K562 (cell line): ENCODE results near the gene EPHB1. TPM values are rescaled to one million over a fixed set of nuclear protein-coding genes. Genes with fewer than 3 reads are reported as not detected.

ENCODE experiments used
- ATAC-seq: fragments of 200-7000 bp; cut with Tn5 transposase; 3 replicates; pipeline ENCODE4 v1.9.1; 2020; ENCODE audit warnings: moderate library complexity
- BruUV-seq: library from RNA; stranded (reverse); fragments of 400-500 nt; replicated peaks from 2 replicates; lab custom pipeline; 2021; lab: Mats Ljungman, UMichigan
- CTCF ChIA-PET: fragments of 300-600 bp; formaldehyde crosslinking; extraction: SDS; loops from one replicate; lab custom pipeline; 2021; ENCODE audit warnings: low intra/inter-chr PET ratio; lab: Yijun Ruan, JAX
- POLR2A ChIA-PET: fragments of 300-600, 350-650 bp; sonication (Branson Sonifier 250); formaldehyde crosslinking; extraction: SDS; loops from one replicate; lab custom pipeline; 2021; ENCODE audit warnings: antibody characterized with exemption, inconsistent platforms; lab: Yijun Ruan, JAX
- DNase-seq, 4 experiments: peaks; one replicate each; pipeline versions ENCODE4 v3.0.0 to v3.0.0-alpha.2; 2011 to 2018; ENCODE audit warnings: low spot score in 3 of 4, mixed read lengths in 3 of 4; ENCODE audit errors: extremely low read depth in 1 of 4
- FAIRE-seq: peaks from 2 replicates; lab custom pipeline; 2011; peaks lifted over from hg19 to GRCh38; lab: Jason Lieb, UNC
- H2AFZ ChIP-seq: 2 replicates; pipeline ENCODE4 v1.6.0; 2011; ENCODE audit warnings: low read depth, low read length, control low read depth, inconsistent platforms
- H3K27ac ChIP-seq: fragments of 200-600 bp; 3 replicates; pipeline ENCODE4 v1.8.0; 2011; ENCODE audit warnings: low read depth, mild to moderate bottlenecking, control low read depth, inconsistent platforms, low read length, moderate library complexity, mixed read lengths; ENCODE audit errors: extremely low read depth
- H3K27me3 ChIP-seq, 2 experiments: fragments of 300-600 bp in 1 of 2; 2 replicates in 1 of 2; 3 replicates in 1 of 2; pipeline versions ENCODE4 v1.6.0 to v1.8.0; 2011; ENCODE audit warnings: inconsistent platforms in 2 of 2, low read length in 2 of 2, mild to moderate bottlenecking in 1 of 2, mixed read lengths in 1 of 2, moderate library complexity in 1 of 2; ENCODE audit not compliant: control insufficient read depth in 2 of 2, insufficient read depth in 2 of 2
- H3K36me3 ChIP-seq: fragments of 300-600 bp; 3 replicates; pipeline ENCODE4 v1.8.0; 2011; ENCODE audit warnings: mild to moderate bottlenecking, low read length, inconsistent platforms; ENCODE audit not compliant: control insufficient read depth, insufficient read depth
- H3K4me1 ChIP-seq, 2 experiments: fragments of 200-600 bp in 1 of 2; replicated peaks in 1 of 2; 2 replicates in 1 of 2; 3 replicates in 1 of 2; pipeline versions ENCODE4 v1.5.1 to v1.8.0; 2011; ENCODE audit warnings: inconsistent platforms in 2 of 2, low read length in 2 of 2, mild to moderate bottlenecking in 1 of 2, mixed read lengths in 1 of 2, moderate library complexity in 1 of 2; ENCODE audit not compliant: control insufficient read depth in 2 of 2, insufficient read depth in 2 of 2
- H3K4me2 ChIP-seq: 2 replicates; pipeline ENCODE4 v1.6.1; 2011; ENCODE audit warnings: low read length, control low read depth, inconsistent platforms, mixed read lengths; ENCODE audit not compliant: insufficient read depth
- H3K4me3 ChIP-seq: fragments of 200-600 bp; sonication (generic), shearing (Covaris generic); 2 replicates; pipeline ENCODE4 v1.5.1; 2016; ENCODE audit warnings: control low read depth, inconsistent platforms
- H3K79me2 ChIP-seq: fragments of 200-600 bp; 3 replicates; pipeline ENCODE4 v1.8.0; 2011; ENCODE audit warnings: low read length, inconsistent platforms; ENCODE audit not compliant: control insufficient read depth, insufficient read depth
- H3K9ac ChIP-seq, 2 experiments: 2 replicates each; pipeline versions ENCODE4 v1.6.0 to v1.6.1; 2011; ENCODE audit warnings: low read depth in 2 of 2, low read length in 2 of 2, control low read depth in 1 of 2, inconsistent platforms in 1 of 2, mild to moderate bottlenecking in 1 of 2, mixed read lengths in 1 of 2; ENCODE audit not compliant: insufficient read depth in 1 of 2
- H3K9me1 ChIP-seq: one replicate; pipeline ENCODE4 v1.6.0; 2011; ENCODE audit warnings: inconsistent platforms, mild to moderate bottlenecking, low read length, moderate library complexity; ENCODE audit not compliant: control insufficient read depth, insufficient read depth
- H3K9me3 ChIP-seq: replicated peaks from 2 replicates; pipeline ENCODE4 v1.5.1; 2011; ENCODE audit warnings: low read depth, low read length, inconsistent platforms; ENCODE audit not compliant: control insufficient read depth, insufficient read depth
- H4K20me1 ChIP-seq: replicated peaks from 2 replicates; pipeline ENCODE4 v1.6.1; 2011; ENCODE audit warnings: low read length, inconsistent platforms, mixed read lengths; ENCODE audit not compliant: control insufficient read depth, insufficient read depth
- CEBPB ChIP-seq: fragments of 450-650 bp; IDR thresholded peaks from 2 replicates; pipeline ENCODE4 v1.6.1; 2016; ENCODE audit warnings: missing genetic modification characterization, missing compliant biosample characterization
- KLF6 ChIP-seq: fragments of 250-450 bp; sonication (Bioruptor Pico); IDR thresholded peaks from 2 replicates; pipeline ENCODE4 v1.4.0; 2020; ENCODE audit warnings: mild to moderate bottlenecking, moderate library complexity, borderline replicate concordance
- NELFE ChIP-seq: IDR thresholded peaks from 2 replicates; pipeline ENCODE4 v1.6.1; 2011; ENCODE audit warnings: mild to moderate bottlenecking; ENCODE audit not compliant: insufficient read depth, insufficient read length
- PTRF ChIP-seq: fragments of 450-650 bp; IDR thresholded peaks from 2 replicates; pipeline ENCODE4 v1.6.1; 2016; ENCODE audit warnings: mild to moderate bottlenecking, missing genetic modification characterization, missing compliant biosample characterization
- ZNF253 ChIP-seq: fragments of 250-450 bp; sonication (Bioruptor Pico); conservative IDR thresholded peaks from 2 replicates; pipeline ENCODE4 v1.6.1; 2021; ENCODE audit warnings: mild to moderate bottlenecking
- WGBS: fragments of 100-300 bp; shearing (Covaris generic); methylation state at CpG from one replicate; pipeline ENCODE4 v1.1.6; 2016; ENCODE audit warnings: low coverage, mixed read lengths; ENCODE audit not compliant: insufficient coverage; ENCODE audit errors: missing lambda C conversion rate; 5-methylcytosine and 5-hydroxymethylcytosine counted together
- in situ Hi-C: fragments of 300-500 bp; cut with MboI; formaldehyde crosslinking; loops from 4 replicates; pipeline ENCODE4 v1.15.0; 2018; ENCODE audit warnings: inconsistent platforms, mixed read lengths
- intact Hi-C: fragments of 100-400 bp; cut with micrococcal nuclease; formaldehyde crosslinking; loops from 2 replicates; pipeline ENCODE4 v1.14.2; 2022
- polyA plus RNA-seq, 8 experiments: library from polyadenylated mRNA; depleted of rRNA in 4 of 8; stranded (reverse) in 5 of 8; unstranded in 3 of 8; fragments of >200 nt; fragmentation: Nextera tagmentation in 2 of 8; fragmentation: Illumina TruSeq in 1 of 8; extraction: Ambion mirVana in 2 of 8; extraction: Trizol in 1 of 8; gene quantifications; 2 replicates each; pipeline versions ENCODE4 v1.2.1 to v1.2.3, GENCODE V29; 2011 to 2014; ENCODE audit warnings: inconsistent platforms in 1 of 8, missing spikeins in 1 of 8
- total RNA-seq, 7 experiments: library from RNA; depleted of rRNA in 6 of 7; stranded (reverse); fragments of >200 nt in 6 of 7; fragmentation: Illumina TruSeq in 2 of 7; extraction: Trizol in 2 of 7; gene quantifications; 2 replicates each; pipeline versions ENCODE4 v1.2.1 to v1.2.3, GENCODE V29; 2011 to 2021; ENCODE audit warnings: low replicate concordance in 1 of 7
- TF ChIP-seq, protein P1 (sequence below), 3 experiments: fragments of 200-800 bp in 1 of 3; sonication (Bioruptor generic) in 1 of 3; sonication (generic) in 1 of 3; formaldehyde crosslinking in 1 of 3; IDR thresholded peaks; 2 replicates each; pipeline versions ENCODE4 v1.6.1 to v1.8.0; 2016 to 2022; ENCODE audit warnings: mild to moderate bottlenecking in 2 of 3, missing compliant biosample characterization in 2 of 3, missing genetic modification characterization in 2 of 3, missing genetic modification reagents in 1 of 3

Gene EPHB1
- total and polyA plus RNA-seq, 9 of the 15 experiments (the other 6 are each of a cell fraction or from before 2014, with no cell fraction given): 0.29 TPM; not detected in 8

DNA sequence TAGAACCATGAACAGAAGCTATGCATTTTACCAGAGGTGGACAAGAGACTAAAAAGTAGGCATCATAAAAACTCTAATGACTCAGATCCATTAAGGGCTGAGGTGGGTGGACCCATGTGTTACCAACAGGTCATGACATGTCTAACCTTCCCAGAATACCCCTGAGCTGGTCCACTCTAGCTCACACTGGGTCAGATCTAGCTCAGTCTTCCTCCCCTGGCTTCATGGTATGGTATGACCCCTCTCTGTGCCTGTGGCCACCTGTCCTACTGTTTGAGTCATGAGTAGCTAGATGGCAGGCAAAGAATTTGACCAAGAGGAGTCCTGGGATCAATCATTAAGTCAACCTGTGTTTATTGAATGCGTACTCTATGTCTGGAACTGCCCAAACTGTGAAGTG is 340.4 kb downstream of the EPHB1 start:
- BruUV-seq: no TSS peak
- no peak for ATAC-seq
- Histone ChIP-seq H3K9ac (no peak overlapping the region), H3K4me1 (no peaks in the 10 kb centered on the region), H4K20me1 (no peaks in the 10 kb centered on the region; the same call in 1 of the 2 replicates), H3K4me2 (no peak overlapping the region), H2AFZ (no peak overlapping the region), H3K36me3 (no peaks in the 10 kb centered on the region), H3K9me3 (no peaks in the 10 kb centered on the region), H3K27ac (no peak overlapping the region), H3K9me1 (no peaks in the 10 kb centered on the region), H3K4me3 (no peak overlapping the region), H3K27me3 (peaks cover 0 to 8% of the 10 kb centered on the region in 2 experiments; a peak in 2 of 5 replicates), H3K79me2 (no peaks in the 10 kb centered on the region)
- 0% methylated on average over 1 of the region's 1 CpG for WGBS
- in situ Hi-C loops: loop anchor here (10.0 kb wide), 1 partner anchor 1889 kb away; no protein-coding TSS in a partner anchor
- no peak for FAIRE-seq
- POLR2A ChIA-PET: no interaction called here
- intact Hi-C loops: no loop called here
- CTCF ChIA-PET: no interaction called here
- no peak for DNase-seq
- TF ChIP-seq ZNF253 (CRISPR knock-in tag) (no peak), KLF6 (CRISPR knock-in tag) (no peak), CEBPB (tag) (no peak), NELFE (no peak), PTRF (tag) (no peak)
- TF ChIP-seq, protein P1, sequence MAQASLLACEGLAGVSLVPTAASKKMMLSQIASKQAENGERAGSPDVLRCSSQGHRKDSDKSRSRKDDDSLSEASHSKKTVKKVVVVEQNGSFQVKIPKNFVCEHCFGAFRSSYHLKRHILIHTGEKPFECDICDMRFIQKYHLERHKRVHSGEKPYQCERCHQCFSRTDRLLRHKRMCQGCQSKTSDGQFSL (CRISPR knock-in tag; IDR thresholded peaks at IDR 0.05): no peak
- TF ChIP-seq, protein P1 (tag; IDR thresholded peaks at IDR 0.05): no peak
